HL-60 (cell line): ENCODE measurements around the gene AGPAT3.

Experiments
- DNase-seq, 2 experiments: peaks; one replicate each; pipeline ENCODE4 v3.0.0-alpha.2; 2010 to 2020; ENCODE audit warnings: low read depth in 1 of 2, low spot score in 1 of 2
- H3K27ac ChIP-seq: fragments of 250-450 bp; sonication (Bioruptor Pico); replicated peaks from 2 replicates; pipeline ENCODE4 v1.5.1; 2020; ENCODE audit warnings: mild to moderate bottlenecking, moderate library complexity
- H3K27me3 ChIP-seq: fragments of 250-450 bp; sonication (Bioruptor Pico); 2 replicates; pipeline ENCODE4 v1.5.1; 2021; ENCODE audit warnings: mild to moderate bottlenecking, moderate library complexity; ENCODE audit not compliant: insufficient read depth, poor library complexity, severe bottlenecking
- H3K4me3 ChIP-seq: replicated peaks from 2 replicates; pipeline ENCODE4 v1.5.1; 2011; ENCODE audit warnings: mild to moderate bottlenecking, control low read depth, low read length; ENCODE audit not compliant: insufficient read depth
- GABPA ChIP-seq: IDR thresholded peaks from 2 replicates; pipeline ENCODE4 v1.6.1; 2012; ENCODE audit warnings: low read depth
- SPI1 ChIP-seq: IDR thresholded peaks from 2 replicates; pipeline ENCODE4 v1.6.1; 2012; ENCODE audit warnings: low read depth, mild to moderate bottlenecking, borderline replicate concordance
- TF ChIP-seq, protein P1 (sequence below): IDR thresholded peaks from one replicate; pipeline ENCODE4 v1.5.1; 2011; ENCODE audit warnings: low read length, control low read depth, inconsistent platforms; ENCODE audit not compliant: insufficient read depth
- TF ChIP-seq, protein P2 (sequence below): IDR thresholded peaks from 2 replicates; pipeline ENCODE4 v1.6.1; 2012; ENCODE audit warnings: low read depth; ENCODE audit not compliant: insufficient replicate concordance

AGPAT3 gene

DNA sequence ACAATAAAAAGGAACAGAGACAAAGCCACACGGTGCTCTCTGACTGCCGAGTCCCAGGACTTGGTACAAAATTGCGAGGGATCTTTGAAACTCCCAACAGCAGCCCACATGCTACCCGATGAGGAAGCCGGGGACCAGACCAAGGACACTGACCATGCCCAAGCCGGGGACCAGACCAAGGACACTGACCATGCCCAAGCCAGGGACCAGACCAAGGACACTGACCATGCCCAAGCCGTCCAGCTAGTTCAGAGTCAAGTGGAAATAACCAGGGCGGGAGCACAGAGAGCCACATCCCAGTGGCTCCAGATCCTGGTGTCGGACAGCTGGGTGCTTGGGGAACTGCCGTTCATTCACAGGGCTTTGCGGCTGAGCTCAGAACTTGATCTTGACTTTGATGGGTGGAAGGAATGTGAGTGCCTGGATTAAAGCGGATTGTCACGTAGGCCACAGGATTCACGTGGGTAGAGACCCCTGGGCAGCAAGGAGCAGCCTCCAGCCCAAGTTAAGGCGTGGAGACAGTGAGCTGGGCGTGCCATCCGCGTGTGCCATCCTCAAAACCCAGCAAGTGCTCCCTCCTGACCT, 130.6 kb downstream of the AGPAT3 start:
- DNase-seq, result no peak
- Histone ChIP-seq H3K27ac (no peak overlapping the region), H3K4me3 (no peak overlapping the region), H3K27me3 (no peaks in the 10 kb centered on the region)
- no peak for TF ChIP-seq SPI1
- TF ChIP-seq, protein P1, sequence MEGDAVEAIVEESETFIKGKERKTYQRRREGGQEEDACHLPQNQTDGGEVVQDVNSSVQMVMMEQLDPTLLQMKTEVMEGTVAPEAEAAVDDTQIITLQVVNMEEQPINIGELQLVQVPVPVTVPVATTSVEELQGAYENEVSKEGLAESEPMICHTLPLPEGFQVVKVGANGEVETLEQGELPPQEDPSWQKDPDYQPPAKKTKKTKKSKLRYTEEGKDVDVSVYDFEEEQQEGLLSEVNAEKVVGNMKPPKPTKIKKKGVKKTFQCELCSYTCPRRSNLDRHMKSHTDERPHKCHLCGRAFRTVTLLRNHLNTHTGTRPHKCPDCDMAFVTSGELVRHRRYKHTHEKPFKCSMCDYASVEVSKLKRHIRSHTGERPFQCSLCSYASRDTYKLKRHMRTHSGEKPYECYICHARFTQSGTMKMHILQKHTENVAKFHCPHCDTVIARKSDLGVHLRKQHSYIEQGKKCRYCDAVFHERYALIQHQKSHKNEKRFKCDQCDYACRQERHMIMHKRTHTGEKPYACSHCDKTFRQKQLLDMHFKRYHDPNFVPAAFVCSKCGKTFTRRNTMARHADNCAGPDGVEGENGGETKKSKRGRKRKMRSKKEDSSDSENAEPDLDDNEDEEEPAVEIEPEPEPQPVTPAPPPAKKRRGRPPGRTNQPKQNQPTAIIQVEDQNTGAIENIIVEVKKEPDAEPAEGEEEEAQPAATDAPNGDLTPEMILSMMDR, result no peak

DNA sequence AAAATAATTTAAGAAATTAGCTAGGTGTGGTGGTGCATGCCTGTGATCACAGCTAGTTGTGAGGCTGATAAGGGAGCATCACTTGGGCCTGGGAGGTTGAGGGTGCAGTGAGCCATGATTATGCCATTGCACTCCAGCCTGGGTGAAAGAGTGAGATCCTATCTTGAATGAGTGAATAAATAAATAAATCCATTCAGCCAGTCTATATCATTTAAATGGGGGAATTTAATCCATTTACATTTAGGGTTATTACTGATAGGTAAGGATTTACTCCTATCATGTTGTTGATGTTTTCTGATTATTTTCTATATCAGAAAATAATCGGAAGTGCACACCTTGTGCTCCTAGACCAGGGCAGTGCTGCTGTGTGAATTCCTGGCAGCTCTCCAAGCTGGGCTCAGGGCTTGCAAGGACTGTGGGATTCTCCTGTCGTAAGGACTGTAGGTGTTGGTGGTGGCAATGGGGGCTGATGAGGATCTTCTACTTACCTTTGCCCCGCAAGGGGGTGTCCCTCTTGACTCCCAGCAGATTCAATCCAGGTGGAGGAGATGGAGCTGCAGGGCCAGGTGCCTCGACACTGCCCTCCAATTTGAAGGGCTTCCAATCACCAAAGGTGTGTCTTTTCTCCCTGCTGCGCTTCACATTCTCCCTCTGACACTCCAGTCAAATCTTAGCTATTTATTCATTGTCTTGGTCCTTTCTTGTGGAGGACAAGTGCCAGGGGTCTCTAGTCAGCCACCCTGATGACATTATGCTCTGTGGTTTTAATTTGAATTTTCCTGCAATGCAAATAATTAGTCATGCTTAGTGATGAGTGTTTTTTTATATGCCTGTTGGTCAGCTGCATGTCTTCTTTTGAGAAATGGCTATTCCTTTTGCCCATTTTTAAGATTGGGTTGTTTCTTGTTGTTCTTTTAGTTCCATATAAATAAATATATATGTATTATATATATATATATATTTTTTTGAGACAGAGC, 133.0 kb downstream of the AGPAT3 start:
- DNase-seq, result no peak
- TF ChIP-seq, protein P2, sequence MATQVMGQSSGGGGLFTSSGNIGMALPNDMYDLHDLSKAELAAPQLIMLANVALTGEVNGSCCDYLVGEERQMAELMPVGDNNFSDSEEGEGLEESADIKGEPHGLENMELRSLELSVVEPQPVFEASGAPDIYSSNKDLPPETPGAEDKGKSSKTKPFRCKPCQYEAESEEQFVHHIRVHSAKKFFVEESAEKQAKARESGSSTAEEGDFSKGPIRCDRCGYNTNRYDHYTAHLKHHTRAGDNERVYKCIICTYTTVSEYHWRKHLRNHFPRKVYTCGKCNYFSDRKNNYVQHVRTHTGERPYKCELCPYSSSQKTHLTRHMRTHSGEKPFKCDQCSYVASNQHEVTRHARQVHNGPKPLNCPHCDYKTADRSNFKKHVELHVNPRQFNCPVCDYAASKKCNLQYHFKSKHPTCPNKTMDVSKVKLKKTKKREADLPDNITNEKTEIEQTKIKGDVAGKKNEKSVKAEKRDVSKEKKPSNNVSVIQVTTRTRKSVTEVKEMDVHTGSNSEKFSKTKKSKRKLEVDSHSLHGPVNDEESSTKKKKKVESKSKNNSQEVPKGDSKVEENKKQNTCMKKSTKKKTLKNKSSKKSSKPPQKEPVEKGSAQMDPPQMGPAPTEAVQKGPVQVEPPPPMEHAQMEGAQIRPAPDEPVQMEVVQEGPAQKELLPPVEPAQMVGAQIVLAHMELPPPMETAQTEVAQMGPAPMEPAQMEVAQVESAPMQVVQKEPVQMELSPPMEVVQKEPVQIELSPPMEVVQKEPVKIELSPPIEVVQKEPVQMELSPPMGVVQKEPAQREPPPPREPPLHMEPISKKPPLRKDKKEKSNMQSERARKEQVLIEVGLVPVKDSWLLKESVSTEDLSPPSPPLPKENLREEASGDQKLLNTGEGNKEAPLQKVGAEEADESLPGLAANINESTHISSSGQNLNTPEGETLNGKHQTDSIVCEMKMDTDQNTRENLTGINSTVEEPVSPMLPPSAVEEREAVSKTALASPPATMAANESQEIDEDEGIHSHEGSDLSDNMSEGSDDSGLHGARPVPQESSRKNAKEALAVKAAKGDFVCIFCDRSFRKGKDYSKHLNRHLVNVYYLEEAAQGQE, result no peak
- no peak for TF ChIP-seq GABPA
- Histone ChIP-seq H3K4me3 (no peak overlapping the region), H3K27me3 (no peaks in the 10 kb centered on the region), H3K27ac (no peak overlapping the region)

GRCh38 chr21:44000360-44000759, 135.3 kb downstream of the AGPAT3 start:
- no peaks in the 10 kb centered on the region for H3K27me3 ChIP-seq
- no peak for TF ChIP-seq SPI1
- no peak overlapping the region for H3K4me3 ChIP-seq
- H3K27ac ChIP-seq, result no peak overlapping the region
- no peak for DNase-seq

GRCh38 chr21:44002511-44002910, 137.5 kb downstream of the AGPAT3 start:
- Histone ChIP-seq H3K27ac (no peak overlapping the region), H3K4me3 (no peak overlapping the region), H3K27me3 (no peaks in the 10 kb centered on the region)
- DNase-seq, result no peak
- TF ChIP-seq, protein P1, result no peak
- TF ChIP-seq, protein P2, result no peak
- TF ChIP-seq GABPA, result no peak
- no peak for TF ChIP-seq SPI1
